Hepatocyte (in vitro differentiated cells): ENCODE measurements around the gene ABCB8. TPM values are rescaled to one million over a fixed set of nuclear protein-coding genes. Genes with fewer than 3 reads are reported as not detected.
"Not testable (repeated sequence)": the region's sequence is repeated elsewhere in the genome, so short reads cannot be mapped to it uniquely, and the experiment has no call there.

Source experiments
- DNase-seq: peaks from one replicate; pipeline ENCODE4 v3.0.0-alpha.2; 2016; ENCODE audit warnings: low spot score
- H2AFZ ChIP-seq: fragments of 200-600 bp; sonication (generic); 2 replicates; pipeline ENCODE4 v1.6.0; 2016; ENCODE audit warnings: antibody characterized with exemption, mild to moderate bottlenecking
- H3K27ac ChIP-seq: fragments of 200-600 bp; sonication (generic); 2 replicates; pipeline ENCODE4 v1.5.1; 2016; ENCODE audit warnings: mild to moderate bottlenecking
- H3K27me3 ChIP-seq: fragments of 200-600 bp; sonication (generic); 2 replicates; pipeline ENCODE4 v1.6.1; 2016
- H3K36me3 ChIP-seq: fragments of 200-600 bp; sonication (generic); replicated peaks from 2 replicates; pipeline ENCODE4 v1.5.1; 2016; ENCODE audit warnings: low read depth; ENCODE audit not compliant: insufficient read depth
- H3K4me1 ChIP-seq: fragments of 200-600 bp; sonication (generic); 2 replicates; pipeline ENCODE4 v1.5.1; 2016; ENCODE audit warnings: mild to moderate bottlenecking, moderate library complexity; ENCODE audit not compliant: insufficient read depth
- H3K4me2 ChIP-seq: fragments of 200-600 bp; sonication (generic); 2 replicates; pipeline ENCODE4 v1.6.0; 2016
- H3K4me3 ChIP-seq: fragments of 200-600 bp; sonication (generic); 2 replicates; pipeline ENCODE4 v1.5.1; 2016; ENCODE audit warnings: mild to moderate bottlenecking
- H3K79me2 ChIP-seq: fragments of 200-600 bp; sonication (generic); 2 replicates; pipeline ENCODE4 v1.6.0; 2017; ENCODE audit warnings: mild to moderate bottlenecking
- H3K9me2 ChIP-seq: fragments of 200-600 bp; sonication (generic); replicated peaks from 2 replicates; pipeline ENCODE4 v1.6.0; 2017; ENCODE audit warnings: mild to moderate bottlenecking; ENCODE audit not compliant: insufficient read depth
- H3K9me3 ChIP-seq: fragments of 200-600 bp; sonication (generic); 2 replicates; pipeline ENCODE4 v1.5.1; 2016; ENCODE audit warnings: low read depth, mild to moderate bottlenecking
- H4K20me1 ChIP-seq: fragments of 200-600 bp; sonication (generic); 2 replicates; pipeline ENCODE4 v1.6.0; 2016; ENCODE audit warnings: mild to moderate bottlenecking; ENCODE audit not compliant: insufficient read depth, poor library complexity, severe bottlenecking
- EZH2 ChIP-seq: fragments of 200-600 bp; sonication (generic); IDR thresholded peaks from 2 replicates; pipeline ENCODE4 v1.6.1; 2016; ENCODE audit warnings: antibody characterized with exemption, mild to moderate bottlenecking, borderline replicate concordance
- EZH2phosphoT487 ChIP-seq: fragments of 200-600 bp; sonication (generic); IDR thresholded peaks from one replicate; pipeline ENCODE4 v1.6.1; 2018; ENCODE audit warnings: antibody characterized with exemption, mild to moderate bottlenecking, low read depth, moderate library complexity; ENCODE audit not compliant: unreplicated experiment, severe bottlenecking
- WGBS: methylation state at CpG from one replicate; pipeline ENCODE4 v1.1.6; 2016; ENCODE audit warnings: low lambda C conversion rate; ENCODE audit errors: missing lambda C conversion rate; 5-methylcytosine and 5-hydroxymethylcytosine counted together
- polyA plus RNA-seq: library from polyadenylated mRNA; unstranded; fragments of >200 nt; fragmentation: Nextera tagmentation; extraction: Ambion mirVana; gene quantifications from 2 replicates; pipeline ENCODE4 v1.2.1, GENCODE V29; 2016
- total RNA-seq: library from RNA; depleted of rRNA; stranded (reverse); fragments of >200 nt; gene quantifications from 2 replicates; pipeline ENCODE4 v1.2.3, GENCODE V29; 2014
- TF ChIP-seq, protein P1 (sequence below): fragments of 200-600 bp; sonication (generic); IDR thresholded peaks from 2 replicates; pipeline ENCODE4 v1.5.1; 2016; ENCODE audit warnings: antibody characterized with exemption, mild to moderate bottlenecking; ENCODE audit not compliant: poor library complexity

ABCB8 gene
- total and polyA plus RNA-seq, 2 experiments from 2014 or later, result 24.4 to 32.6 TPM

DNA sequence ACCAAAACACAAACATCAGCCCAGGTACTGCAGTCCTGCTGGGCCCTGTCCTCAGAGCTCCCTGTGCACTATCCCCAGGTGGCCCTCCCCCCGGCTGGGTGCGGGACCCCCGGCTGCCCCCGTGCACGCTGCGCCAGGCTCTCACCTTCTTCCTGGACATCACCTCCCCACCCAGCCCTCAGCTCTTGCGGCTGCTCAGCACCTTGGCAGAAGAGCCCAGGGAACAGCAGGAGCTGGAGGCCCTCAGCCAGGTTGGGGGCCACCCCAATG is 18.3 kb upstream of the ABCB8 start:
- DNase-seq, result no peak
- H3K9me3 ChIP-seq, result no peaks in the 10 kb centered on the region
- no peak overlapping the region for H2AFZ ChIP-seq
- H3K4me1 ChIP-seq, result peaks cover 33% of the 10 kb centered on the region
- 37% methylated on average over 6 of the region's 7 CpGs for WGBS
- no peaks in the 10 kb centered on the region for H3K27me3 ChIP-seq
- H3K4me3 ChIP-seq, result no peak overlapping the region
- H3K4me2 ChIP-seq, result peak overlapping the region; percentile 70
- no peaks in the 10 kb centered on the region for H3K36me3 ChIP-seq
- no peaks in the 10 kb centered on the region for H4K20me1 ChIP-seq
- no peaks in the 10 kb centered on the region for H3K79me2 ChIP-seq
- no peak overlapping the region for H3K27ac ChIP-seq
- TF ChIP-seq EZH2 (no peak), EZH2phosphoT487 (no peak)
- TF ChIP-seq, protein P1, sequence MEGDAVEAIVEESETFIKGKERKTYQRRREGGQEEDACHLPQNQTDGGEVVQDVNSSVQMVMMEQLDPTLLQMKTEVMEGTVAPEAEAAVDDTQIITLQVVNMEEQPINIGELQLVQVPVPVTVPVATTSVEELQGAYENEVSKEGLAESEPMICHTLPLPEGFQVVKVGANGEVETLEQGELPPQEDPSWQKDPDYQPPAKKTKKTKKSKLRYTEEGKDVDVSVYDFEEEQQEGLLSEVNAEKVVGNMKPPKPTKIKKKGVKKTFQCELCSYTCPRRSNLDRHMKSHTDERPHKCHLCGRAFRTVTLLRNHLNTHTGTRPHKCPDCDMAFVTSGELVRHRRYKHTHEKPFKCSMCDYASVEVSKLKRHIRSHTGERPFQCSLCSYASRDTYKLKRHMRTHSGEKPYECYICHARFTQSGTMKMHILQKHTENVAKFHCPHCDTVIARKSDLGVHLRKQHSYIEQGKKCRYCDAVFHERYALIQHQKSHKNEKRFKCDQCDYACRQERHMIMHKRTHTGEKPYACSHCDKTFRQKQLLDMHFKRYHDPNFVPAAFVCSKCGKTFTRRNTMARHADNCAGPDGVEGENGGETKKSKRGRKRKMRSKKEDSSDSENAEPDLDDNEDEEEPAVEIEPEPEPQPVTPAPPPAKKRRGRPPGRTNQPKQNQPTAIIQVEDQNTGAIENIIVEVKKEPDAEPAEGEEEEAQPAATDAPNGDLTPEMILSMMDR, result no peak
- no peaks in the 10 kb centered on the region for H3K9me2 ChIP-seq

DNA sequence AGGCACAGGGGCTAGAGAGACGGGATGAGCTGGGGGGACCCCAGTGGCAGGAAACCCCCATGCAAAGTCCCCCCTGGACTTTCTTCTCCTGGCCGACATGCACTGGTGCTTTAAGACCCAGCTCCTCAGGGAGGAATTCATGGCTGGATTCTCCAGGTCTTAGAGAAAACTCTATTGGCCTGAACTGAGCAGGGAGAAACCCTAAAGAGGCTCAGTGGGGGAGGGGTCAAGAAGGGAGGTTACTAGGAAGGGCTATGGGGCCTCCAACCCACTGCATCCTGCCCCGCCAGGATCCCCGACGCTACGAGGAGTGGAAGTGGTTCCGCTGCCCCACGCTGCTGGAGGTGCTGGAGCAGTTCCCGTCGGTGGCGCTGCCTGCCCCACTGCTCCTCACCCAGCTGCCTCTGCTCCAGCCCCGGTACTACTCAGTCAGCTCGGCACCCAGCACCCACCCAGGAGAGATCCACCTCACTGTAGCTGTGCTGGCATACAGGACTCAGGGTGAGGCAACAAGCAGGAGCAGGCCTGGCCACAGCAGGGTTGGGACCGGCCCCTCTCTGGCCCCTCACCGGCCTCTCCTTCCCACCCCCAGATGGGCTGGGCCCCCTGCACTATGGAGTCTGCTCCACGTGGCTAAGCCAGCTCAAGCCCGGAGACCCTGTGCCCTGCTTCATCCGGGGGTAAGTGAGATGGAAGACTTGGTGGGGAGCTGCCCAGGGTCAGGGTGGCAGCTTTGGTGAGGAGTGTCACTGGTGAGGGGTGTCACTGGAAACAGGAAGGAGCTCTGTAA is 17.7 kb upstream of the ABCB8 start:
- Histone ChIP-seq H3K9me2 (no peaks in the 10 kb centered on the region), H3K4me2 (peak overlapping the region; percentile 70), H3K4me3 (no peak overlapping the region), H3K36me3 (no peaks in the 10 kb centered on the region), H4K20me1 (no peaks in the 10 kb centered on the region), H3K79me2 (no peaks in the 10 kb centered on the region), H3K27ac (peak overlapping the region; percentile 51), H3K27me3 (no peaks in the 10 kb centered on the region), H3K9me3 (no peaks in the 10 kb centered on the region), H3K4me1 (peaks cover 33% of the 10 kb centered on the region), H2AFZ (peak overlapping the region; percentile 23)
- 43% methylated on average over 18 of the region's 18 CpGs for WGBS
- DNase-seq, result peak; percentile 72
- no peak for TF ChIP-seq EZH2phosphoT487
- TF ChIP-seq EZH2, result no peak
- TF ChIP-seq, protein P1, result no peak

DNA sequence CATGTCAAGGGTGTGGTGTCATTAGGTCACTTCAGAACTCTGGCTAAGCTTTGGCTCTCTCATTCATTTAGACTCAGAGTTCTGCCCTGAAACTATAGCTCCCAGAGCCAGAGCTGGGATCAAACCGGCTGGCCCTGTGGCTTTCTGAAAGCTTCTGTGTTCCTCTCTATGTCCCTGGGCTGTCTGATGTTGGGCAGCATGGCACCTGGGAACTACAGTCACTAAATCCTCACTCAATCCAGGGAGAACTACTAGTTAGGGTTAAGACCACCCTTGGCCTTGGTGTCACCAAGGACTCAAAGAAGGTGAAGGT is 17.2 kb upstream of the ABCB8 start:
- Histone ChIP-seq H3K4me3 (no peak overlapping the region), H3K36me3 (no peaks in the 10 kb centered on the region), H3K9me2 (no peaks in the 10 kb centered on the region), H3K4me2 (peak overlapping the region; percentile 70), H2AFZ (no peak overlapping the region), H4K20me1 (no peaks in the 10 kb centered on the region), H3K9me3 (no peaks in the 10 kb centered on the region), H3K79me2 (no peaks in the 10 kb centered on the region), H3K4me1 (peaks cover 33% of the 10 kb centered on the region), H3K27me3 (no peaks in the 10 kb centered on the region), H3K27ac (peak overlapping the region; percentile 51)
- WGBS, result 45% methylated on average over 1 of the region's 1 CpG
- DNase-seq, result no peak
- TF ChIP-seq EZH2phosphoT487 (no peak), EZH2 (no peak)
- TF ChIP-seq, protein P1, result no peak

DNA sequence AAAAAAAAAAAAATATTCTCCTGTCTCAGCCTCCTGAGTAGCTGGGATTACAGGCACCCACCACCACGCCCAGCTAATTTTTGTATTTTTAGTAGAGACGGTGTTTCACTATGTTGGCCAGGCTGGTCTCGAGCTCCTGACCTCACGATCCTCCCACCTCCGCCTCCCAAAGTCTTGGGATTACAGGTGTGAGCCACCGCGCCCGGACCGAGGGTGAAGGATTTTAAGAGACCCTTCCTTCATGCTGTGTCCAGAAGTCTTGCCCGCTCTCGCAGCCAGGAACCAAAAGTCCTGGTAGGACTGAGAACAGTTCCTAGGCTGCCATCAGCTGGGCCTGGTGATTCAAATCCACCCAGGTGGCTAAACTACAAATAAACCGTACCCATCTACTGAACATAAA is 16.6 kb upstream of the ABCB8 start:
- H3K9me2 ChIP-seq, H2AFZ ChIP-seq, H3K9me3 ChIP-seq, H4K20me1 ChIP-seq, H3K36me3 ChIP-seq, DNase-seq, H3K27me3 ChIP-seq, H3K79me2 ChIP-seq, H3K4me3 ChIP-seq: not testable (repeated sequence)
- H3K27ac ChIP-seq, result peak overlapping the region; percentile 50
- H3K4me2 ChIP-seq, result peak overlapping the region; percentile 70
- peaks cover 33% of the 10 kb centered on the region for H3K4me1 ChIP-seq
- 87% methylated on average over 12 of the region's 12 CpGs for WGBS
